GM21360 (cell line): ENCODE results near the gene ERV3-1.
A peak's percentile ranks its signal among the peaks of the same experiment; 100 is the strongest.
"Not testable (repeated sequence)": the region's sequence is repeated elsewhere in the genome, so short reads cannot be mapped to it uniquely, and the experiment has no call there.

Experiments used
- ATAC-seq: cut with Tn5 transposase; IDR thresholded peaks from one replicate; pipeline ENCODE4 v1.9.1; 2021; ENCODE audit warnings: mild to moderate bottlenecking, moderate library complexity; ENCODE audit not compliant: unreplicated experiment

The ERV3-1 gene

GRCh38 chr7:65001291-65001814 is 5.1 kb downstream of the ERV3-1 start:
- ATAC-seq, result no peak

- ATAC-seq, result peak; percentile 90
These were observed 7.1 kb downstream of the ERV3-1 start for GRCh38 chr7:64999165-65000004.

GRCh38 chr7:64998865-64999164 is 7.7 kb downstream of the ERV3-1 start:
- no peak for ATAC-seq

GRCh38 chr7:64997927-64998391 is 8.5 kb downstream of the ERV3-1 start:
- ATAC-seq, result no peak

- ATAC-seq, result no peak
These were observed 9.2 kb downstream of the ERV3-1 start for GRCh38 chr7:64997164-64997908.

- ATAC-seq, result no peak
These were observed 10.2 kb downstream of the ERV3-1 start for GRCh38 chr7:64996305-64996704.

GRCh38 chr7:64993901-64994300 is 12.6 kb downstream of the ERV3-1 start:
- ATAC-seq, result no peak

GRCh38 chr7:64992971-64993370 is 13.5 kb downstream of the ERV3-1 start:
- ATAC-seq, result no peak

GRCh38 chr7:64990936-64991335 is 15.6 kb downstream of the ERV3-1 start, which contains the start of gene ZNF117:
TSS of gene ZNF117 (minus strand) at chr7:64991036.
- ATAC-seq, result no peak

GRCh38 chr7:64990216-64990615 is 16.3 kb downstream of the ERV3-1 start:
- no peak for ATAC-seq

GRCh38 chr7:64978497-64979203 is 27.8 kb downstream of the ERV3-1 start:
- ATAC-seq, result no peak

- ATAC-seq, result no peak
These were observed 40.9 kb downstream of the ERV3-1 start for GRCh38 chr7:64965594-64965993.

GRCh38 chr7:64959072-64959747 is 47.3 kb downstream of the ERV3-1 start:
- no peak for ATAC-seq

- no peak for ATAC-seq
These were observed 55.1 kb downstream of the ERV3-1 start for GRCh38 chr7:64951250-64951848.

GRCh38 chr7:64950673-64951072 is 55.8 kb downstream of the ERV3-1 start:
- ATAC-seq, result not testable (repeated sequence)

GRCh38 chr7:64948774-64949173 is 57.7 kb downstream of the ERV3-1 start:
- ATAC-seq, result not testable (repeated sequence)

GRCh38 chr7:64947252-64948000 is 59.1 kb downstream of the ERV3-1 start:
- no peak for ATAC-seq

GRCh38 chr7:64946772-64947171 is 59.7 kb downstream of the ERV3-1 start:
- no peak for ATAC-seq

- ATAC-seq, result no peak
These were observed 60.8 kb downstream of the ERV3-1 start for GRCh38 chr7:64945503-64946175.
